Type B pancreatic cell (in vitro differentiated cells): ENCODE results near the gene SPRY4. TPM values are rescaled to one million over a fixed set of nuclear protein-coding genes. Genes with fewer than 3 reads are reported as not detected.
"Not testable (repeated sequence)": the region's sequence is repeated elsewhere in the genome, so short reads cannot be mapped to it uniquely, and the experiment has no call there.

Source experiments
- DNase-seq: peaks from one replicate; pipeline ENCODE4 v3.0.0; 2021; ENCODE audit warnings: mixed read lengths; ENCODE audit not compliant: unreplicated experiment; ENCODE audit errors: extremely low spot score
- H3K27ac Mint-ChIP-seq: 2 replicates; pipeline ENCODE4 v1.8.0; 2021; ENCODE audit warnings: mild to moderate bottlenecking, mixed read lengths
- H3K27me3 Mint-ChIP-seq: 2 replicates; pipeline ENCODE4 v1.8.0; 2021; ENCODE audit warnings: mixed read lengths
- H3K36me3 Mint-ChIP-seq: 2 replicates; pipeline ENCODE4 v1.8.0; 2021; ENCODE audit warnings: mixed read lengths
- H3K4me1 Mint-ChIP-seq: one replicate; pipeline ENCODE4 v1.8.0; 2021; ENCODE audit warnings: mixed read lengths; ENCODE audit not compliant: unreplicated experiment
- H3K4me3 Mint-ChIP-seq: 2 replicates; pipeline ENCODE4 v1.8.0; 2021; ENCODE audit warnings: mild to moderate bottlenecking, mixed read lengths
- H3K9me3 Mint-ChIP-seq: 2 replicates; pipeline ENCODE4 v1.8.0; 2021; ENCODE audit warnings: mixed read lengths
- CTCF ChIP-seq: fragments of 200-600 bp; sonication (generic); conservative IDR thresholded peaks from 2 replicates; pipeline ENCODE4 v1.5.0; 2021; ENCODE audit warnings: antibody characterized with exemption, mild to moderate bottlenecking
- long read RNA-seq: library from polyadenylated mRNA; unstranded; transcript quantifications from one replicate; pipeline ENCODE4 v2.0.0, GENCODE V29; 2020
- total RNA-seq: library from RNA; stranded (reverse); gene quantifications from 2 replicates; pipeline ENCODE4 v1.2.1, GENCODE V29; 2021; ENCODE audit warnings: low replicate concordance

SPRY4 gene, protein sequence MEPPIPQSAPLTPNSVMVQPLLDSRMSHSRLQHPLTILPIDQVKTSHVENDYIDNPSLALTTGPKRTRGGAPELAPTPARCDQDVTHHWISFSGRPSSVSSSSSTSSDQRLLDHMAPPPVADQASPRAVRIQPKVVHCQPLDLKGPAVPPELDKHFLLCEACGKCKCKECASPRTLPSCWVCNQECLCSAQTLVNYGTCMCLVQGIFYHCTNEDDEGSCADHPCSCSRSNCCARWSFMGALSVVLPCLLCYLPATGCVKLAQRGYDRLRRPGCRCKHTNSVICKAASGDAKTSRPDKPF
- 16.1 and 20.7 TPM in 2 replicates for total RNA-seq
- long read RNA-seq, full-length matches to known transcripts, result 1 of 2 reads
- long read RNA-seq, partial matches to known transcripts, result 0 of 2 reads
- long read RNA-seq, other reads (novel, unspliced or antisense), result 1 of 2 reads

- H3K27me3 Mint-ChIP-seq, result peaks cover 23% of the 10 kb centered on the region
- TF ChIP-seq CTCF, result peak; percentile 7
- peak; percentile 96 for DNase-seq
- H3K36me3 Mint-ChIP-seq, result no peaks in the 10 kb centered on the region
- peak within 1 kb of the TSS; percentile 95 for H3K4me3 Mint-ChIP-seq
- H3K9me3 Mint-ChIP-seq, result no peaks in the 10 kb centered on the region
- H3K27ac Mint-ChIP-seq, result peak within 1 kb of the TSS; percentile 94
- H3K4me1 Mint-ChIP-seq, result peaks cover 51% of the 10 kb centered on the region
Observed at GRCh38 chr5:142324871-142325724, at the start of gene SPRY4. Gene SPRY4, minus strand, starts transcription at chr5:142325021. Its CDS starts 9,913 bp downstream, at chr5:142315108.

- H3K27ac Mint-ChIP-seq, result no peak overlapping the region
- no peaks in the 10 kb centered on the region for H3K9me3 Mint-ChIP-seq
- no peak for TF ChIP-seq CTCF
- H3K4me3 Mint-ChIP-seq, result no peak overlapping the region
- peaks cover 23% of the 10 kb centered on the region for H3K4me1 Mint-ChIP-seq
- H3K36me3 Mint-ChIP-seq, result no peaks in the 10 kb centered on the region
- H3K27me3 Mint-ChIP-seq, result no peaks in the 10 kb centered on the region
- DNase-seq, result no peak
Observed at GRCh38 chr5:142368529-142368928, 43.7 kb upstream of the SPRY4 start.

GRCh38 chr5:142366007-142366406, 41.2 kb upstream of the SPRY4 start:
- no peak overlapping the region for H3K4me3 Mint-ChIP-seq
- H3K4me1 Mint-ChIP-seq, result peaks cover 34% of the 10 kb centered on the region
- peak overlapping the region; percentile 50 for H3K27ac Mint-ChIP-seq
- no peak for TF ChIP-seq CTCF
- H3K9me3 Mint-ChIP-seq, result no peaks in the 10 kb centered on the region
- H3K36me3 Mint-ChIP-seq, result peaks cover 3% of the 10 kb centered on the region
- no peak for DNase-seq
- H3K27me3 Mint-ChIP-seq, result no peaks in the 10 kb centered on the region

DNA sequence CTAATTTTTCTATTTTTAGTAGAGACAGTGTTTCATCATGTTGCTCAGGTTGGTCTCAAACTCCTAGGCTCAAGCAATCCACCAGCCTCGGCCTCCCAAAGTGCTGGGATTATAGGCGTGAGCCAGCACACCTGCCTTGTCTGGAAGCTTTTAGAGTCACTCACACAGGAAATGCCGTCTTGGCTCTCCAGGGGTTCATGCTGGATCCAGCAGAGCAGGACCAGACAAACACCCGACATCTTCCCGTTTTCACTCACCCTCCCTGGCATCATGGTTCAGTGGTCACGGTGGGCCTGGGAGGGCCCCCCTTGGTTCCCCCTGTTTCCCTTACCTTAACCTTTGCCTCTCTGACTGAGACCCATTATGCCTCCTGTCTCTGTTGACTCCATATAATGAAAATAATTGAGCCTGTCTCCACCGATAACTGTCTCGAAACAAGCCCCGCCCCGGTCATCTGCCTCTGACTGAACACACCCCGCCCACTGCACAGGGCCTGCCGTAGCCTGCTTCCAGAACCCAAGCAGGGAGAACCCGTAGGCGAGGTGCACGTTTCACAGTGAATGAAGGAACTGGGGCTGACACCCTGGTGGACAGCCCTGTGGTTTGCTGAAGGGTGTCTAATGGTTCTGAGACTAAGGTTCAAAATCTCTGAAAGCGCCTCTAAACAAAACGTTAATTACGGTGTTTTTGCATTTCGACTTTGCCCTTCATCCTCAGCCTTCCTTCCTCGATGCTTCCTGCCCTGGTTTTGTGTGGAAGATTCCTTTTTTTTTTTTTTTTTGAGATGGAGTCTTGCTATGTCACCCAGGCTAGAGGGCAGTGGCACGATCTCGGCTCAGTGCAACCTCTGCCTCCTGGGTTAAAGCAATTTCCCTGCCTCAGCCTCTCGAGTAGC, 39.7 kb upstream of the SPRY4 start:
- Mint-ChIP-seq H3K36me3 (peaks cover 3% of the 10 kb centered on the region), H3K4me1 (peaks cover 43% of the 10 kb centered on the region), H3K4me3 (no peak overlapping the region), H3K27ac (peak overlapping the region; percentile 62), H3K27me3 (peaks cover 6% of the 10 kb centered on the region), H3K9me3 (no peaks in the 10 kb centered on the region)
- no peak for TF ChIP-seq CTCF
- no peak for DNase-seq

DNA sequence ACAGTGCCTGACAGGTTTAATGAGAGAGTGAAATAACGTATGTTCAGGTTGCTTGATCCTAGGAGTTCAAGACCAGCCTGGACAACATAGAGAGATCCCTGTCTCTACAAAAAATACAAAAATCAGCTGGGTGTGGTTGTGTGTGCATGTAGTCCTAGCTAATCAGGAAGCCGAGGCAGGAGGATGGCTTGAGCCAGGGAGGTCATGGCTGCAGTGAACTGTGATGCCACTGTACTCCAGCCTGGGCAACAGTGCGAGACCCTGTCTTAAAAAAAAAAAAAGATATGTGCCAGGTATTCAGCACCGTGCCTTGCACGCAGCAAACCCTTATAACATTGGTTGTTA, 38.8 kb upstream of the SPRY4 start:
- peaks cover 6% of the 10 kb centered on the region for H3K27me3 Mint-ChIP-seq
- no peak for TF ChIP-seq CTCF
- DNase-seq, result no peak
- no peak overlapping the region for H3K27ac Mint-ChIP-seq
- H3K4me1 Mint-ChIP-seq, result peaks cover 43% of the 10 kb centered on the region
- no peak overlapping the region for H3K4me3 Mint-ChIP-seq
- H3K36me3 Mint-ChIP-seq, result peaks cover 3% of the 10 kb centered on the region
- H3K9me3 Mint-ChIP-seq, result no peaks in the 10 kb centered on the region

DNA sequence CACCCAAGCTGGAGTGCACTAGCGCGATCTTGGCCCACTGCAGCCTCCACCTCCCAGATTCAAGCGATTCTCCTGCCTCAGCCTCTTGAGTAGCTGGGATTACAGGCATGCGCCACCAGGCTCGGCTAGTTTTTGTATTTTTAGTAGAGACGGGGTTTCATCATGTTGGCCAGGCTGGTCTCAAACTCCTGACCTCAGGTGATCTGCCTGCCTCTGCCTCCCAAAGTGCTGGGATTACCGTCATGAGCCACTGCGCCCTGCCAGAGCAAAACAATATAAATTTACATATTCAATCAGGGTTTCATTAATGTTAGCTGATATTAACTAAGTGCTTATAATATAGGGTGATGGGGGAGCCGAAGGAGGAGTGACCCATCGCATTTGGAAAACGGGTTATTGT, 37.4 kb upstream of the SPRY4 start:
- H3K9me3 Mint-ChIP-seq, DNase-seq, H3K27me3 Mint-ChIP-seq, H3K36me3 Mint-ChIP-seq, H3K4me3 Mint-ChIP-seq: not testable (repeated sequence)
- peak overlapping the region; percentile 91 for H3K27ac Mint-ChIP-seq
- peaks cover 39% of the 10 kb centered on the region for H3K4me1 Mint-ChIP-seq
